GM21576 (cell line): Measurements from ENCODE around the gene CHPF2.

ENCODE experiments used
- ATAC-seq: cut with Tn5 transposase; IDR thresholded peaks from one replicate; pipeline ENCODE4 v1.9.1; 2021; ENCODE audit warnings: mild to moderate bottlenecking, moderate library complexity; ENCODE audit not compliant: unreplicated experiment

CHPF2 gene

GRCh38 chr7:151282111-151282510, 49.8 kb downstream of the CHPF2 start:
- ATAC-seq: no peak

- no peak for ATAC-seq
These were observed 51.0 kb downstream of the CHPF2 start for GRCh38 chr7:151283302-151283701.

GRCh38 chr7:151286148-151286547, 53.9 kb downstream of the CHPF2 start:
- no peak for ATAC-seq
